Naive thymus-derived CD4-positive, alpha-beta T cell (primary cell): ENCODE measurements around the gene AKAP5. TPM values are rescaled to one million over a fixed set of nuclear protein-coding genes. Genes with fewer than 3 reads are reported as not detected.
A peak's percentile ranks its signal among the peaks of the same experiment; 100 is the strongest.

ENCODE experiments used
- ATAC-seq: fragments of 150-1000 bp; cut with Tn5 transposase; 2 replicates; pipeline ENCODE4 v1.10.0; 2021; ENCODE audit warnings: mild to moderate bottlenecking, moderate library complexity
- CTCF ChIA-PET: fragments of 350-600 bp; sonication (Branson Sonifier 250); formaldehyde crosslinking; loops from one replicate; lab custom pipeline; 2021; ENCODE audit warnings: antibody characterized with exemption; lab: Charles Lee
- POLR2A ChIA-PET: fragments of 350-600 bp; sonication (Branson Sonifier 250); formaldehyde crosslinking; loops from one replicate; lab custom pipeline; 2021; ENCODE audit warnings: antibody characterized with exemption, inconsistent platforms; lab: Charles Lee
- DNase-seq, 9 donors: peaks; one replicate each; pipeline versions ENCODE4 v3.0.0 to v3.0.0-alpha.2; 2020 to 2022; ENCODE audit warnings: mixed read lengths in 1 of 9
- H3K27ac ChIP-seq: one replicate; pipeline ENCODE4 v1.7.0; 2013; ENCODE audit warnings: mild to moderate bottlenecking, low read depth, low read length, moderate library complexity
- H3K27me3 ChIP-seq, 2 donors: one replicate each; pipeline ENCODE4 v1.7.0; 2013; ENCODE audit warnings: low read length in 2 of 2, mild to moderate bottlenecking in 2 of 2, moderate library complexity in 2 of 2; ENCODE audit not compliant: control insufficient read depth in 2 of 2, insufficient read depth in 2 of 2
- H3K36me3 ChIP-seq, 3 experiments: 1 replicate in 2 of 3; 2 replicates in 1 of 3; pipeline ENCODE4 v1.7.0; 2013; ENCODE audit warnings: low read length in 3 of 3, mild to moderate bottlenecking in 3 of 3, moderate library complexity in 1 of 3; ENCODE audit not compliant: insufficient read depth in 3 of 3, control insufficient read depth in 2 of 3
- H3K4me1 ChIP-seq, 2 donors: one replicate each; pipeline ENCODE4 v1.7.0; 2013; ENCODE audit warnings: low read length in 2 of 2, mild to moderate bottlenecking in 2 of 2, moderate library complexity in 1 of 2; ENCODE audit not compliant: control insufficient read depth in 2 of 2, insufficient read depth in 2 of 2
- H3K4me3 ChIP-seq: 2 replicates; pipeline ENCODE4 v1.7.0; 2013; ENCODE audit warnings: mild to moderate bottlenecking, low read length
- H3K9me3 ChIP-seq, 3 experiments: 1 replicate in 2 of 3; 2 replicates in 1 of 3; pipeline ENCODE4 v1.7.0; 2013; ENCODE audit warnings: low read length in 3 of 3; ENCODE audit not compliant: control insufficient read depth in 2 of 3
- H3K27ac Mint-ChIP-seq, 9 donors: one replicate each; pipeline ENCODE4 v1.8.0; 2020 to 2022; ENCODE audit warnings: mixed read lengths in 9 of 9, mild to moderate bottlenecking in 8 of 9, moderate library complexity in 5 of 9, inconsistent platforms in 2 of 9
- H3K27me3 Mint-ChIP-seq, 5 donors: one replicate each; pipeline ENCODE4 v1.8.0; 2021 to 2022; ENCODE audit warnings: mixed read lengths in 5 of 5, mild to moderate bottlenecking in 1 of 5
- H3K36me3 Mint-ChIP-seq, 5 donors: one replicate each; pipeline ENCODE4 v1.8.0; 2020 to 2022; ENCODE audit warnings: mixed read lengths in 5 of 5, mild to moderate bottlenecking in 3 of 5, inconsistent platforms in 1 of 5
- H3K4me1 Mint-ChIP-seq, 7 donors: one replicate each; pipeline ENCODE4 v1.8.0; 2020 to 2022; ENCODE audit warnings: mixed read lengths in 7 of 7, mild to moderate bottlenecking in 3 of 7, inconsistent platforms in 1 of 7
- H3K4me3 Mint-ChIP-seq, 10 donors: one replicate each; pipeline ENCODE4 v1.8.0; 2020 to 2022; ENCODE audit warnings: mild to moderate bottlenecking in 10 of 10, mixed read lengths in 10 of 10, moderate library complexity in 6 of 10, inconsistent platforms in 2 of 10
- H3K9me3 Mint-ChIP-seq, 11 donors: one replicate each; pipeline ENCODE4 v1.8.0; 2020 to 2022; ENCODE audit warnings: mixed read lengths in 11 of 11, mild to moderate bottlenecking in 4 of 11, inconsistent platforms in 1 of 11, moderate library complexity in 1 of 11
- intact Hi-C, 2 donors: fragments of 100-400 bp; cut with micrococcal nuclease; formaldehyde crosslinking; loops; one replicate each; pipeline ENCODE4 v1.15.1; 2023
- polyA plus RNA-seq, 2 donors: library from polyadenylated mRNA; unstranded; fragments of 300-500 nt; fragmentation: Illumina TruSeq; gene quantifications; one replicate each; pipeline ENCODE4 v1.2.3, GENCODE V29; 2021
- total RNA-seq, 6 experiments: library from RNA in 5 of 6; stranded (reverse) in 5 of 6; gene quantifications; 1 replicate in 5 of 6; 2 replicates in 1 of 6; pipeline ENCODE4 v1.2.3 and lab custom pipeline; 2021 to 2026

The AKAP5 gene
- total and polyA plus RNA-seq, 7 experiments from 2014 or later = 0.03 to 1.7 (median 0.12) TPM; not detected in 1

DNA sequence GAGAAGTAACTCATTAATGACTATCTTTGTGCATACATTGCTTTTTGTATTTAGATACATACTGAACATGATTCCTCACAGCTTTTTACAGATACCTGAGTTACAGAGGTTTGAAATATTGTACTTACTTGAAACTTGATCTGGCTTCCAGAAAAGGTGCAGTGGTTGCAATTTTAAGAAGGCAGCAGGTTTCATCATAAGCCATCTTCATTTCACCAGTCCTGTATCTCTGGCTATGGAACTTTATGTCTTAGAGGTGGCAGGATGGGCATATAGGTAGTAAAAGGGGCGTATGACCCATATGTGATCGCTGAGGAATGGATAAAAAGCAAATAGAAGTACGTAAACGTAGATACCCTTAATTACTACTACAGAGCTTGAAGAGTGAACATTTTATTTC is 52.9 kb downstream of the AKAP5 start:
- Histone ChIP-seq H3K36me3 (peaks cover 0 to 17% (median 13%) of the 10 kb centered on the region in 3 experiments), H3K27ac (no peak overlapping the region), H3K9me3 (no peaks in the 10 kb centered on the region), H3K4me3 (no peak overlapping the region), H3K27me3 (no peaks in the 10 kb centered on the region), H3K4me1 (peaks cover 17 to 18% of the 10 kb centered on the region in 2 donors)
- Mint-ChIP-seq H3K9me3 (no peaks in the 10 kb centered on the region), H3K27me3 (no peaks in the 10 kb centered on the region), H3K4me3 (peak overlapping the region in 2 of 10 donors; percentile 13 to 23), H3K36me3 (peaks cover 0 to 3% (median 0%) of the 10 kb centered on the region in 5 donors), H3K27ac (peak overlapping the region in 2 of 9 donors; percentile 43 to 54), H3K4me1 (peaks cover 25 to 64% (median 57%) of the 10 kb centered on the region in 7 donors)
- POLR2A ChIA-PET = interaction anchor here (0.6 kb wide), 2 partner anchors 174 to 418 kb away, joined by 3 read pairs; no protein-coding TSS in a partner anchor
- ATAC-seq (no peak), DNase-seq (no peak)
- intact Hi-C loops = no loop called here
- CTCF ChIA-PET = interaction anchor here (1.1 kb wide), 1 partner anchor 36 kb away, joined by 9 read pairs; no protein-coding TSS in a partner anchor

DNA sequence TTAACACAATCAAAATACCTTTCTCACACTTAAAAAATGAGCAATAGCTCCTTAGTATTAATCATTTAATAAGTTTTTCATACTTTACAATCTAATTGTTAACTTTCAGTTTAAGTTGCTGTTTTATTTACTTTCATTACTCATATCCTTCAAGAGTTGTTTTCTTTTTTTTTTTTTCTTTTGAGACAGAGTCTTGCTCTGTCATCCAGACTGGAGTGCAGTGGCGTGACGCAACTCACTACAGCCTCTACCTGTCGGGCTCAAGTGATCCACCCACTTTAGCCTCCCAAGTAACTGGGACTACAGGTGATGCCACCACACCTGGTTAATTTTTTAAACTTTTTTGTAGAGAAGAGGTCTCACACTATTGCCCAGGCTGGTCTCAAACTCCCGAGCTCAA is 55.4 kb downstream of the AKAP5 start:
- intact Hi-C loops = no loop called here
- no peak for DNase-seq
- Histone ChIP-seq H3K4me3 (no peak overlapping the region), H3K9me3 (no peaks in the 10 kb centered on the region), H3K27me3 (no peaks in the 10 kb centered on the region), H3K27ac (no peak overlapping the region), H3K36me3 (peaks cover 0 to 18% (median 17%) of the 10 kb centered on the region in 3 experiments), H3K4me1 (peaks cover 7 to 13% of the 10 kb centered on the region in 2 donors)
- peak overlapping the region in 1 of 10 donors; percentile 19 for H3K4me3 Mint-ChIP-seq
- ChIA-PET POLR2A (interaction anchor here (2.1 kb wide), 1 partner anchor 16 kb away, joined by 7 read pairs; the partner anchor contains the start of gene ZBTB1), CTCF (interaction anchor here (0.7 kb wide), 1 partner anchor 179 kb away, joined by 3 read pairs; no protein-coding TSS in a partner anchor)
- H3K36me3 Mint-ChIP-seq = peaks cover 0 to 8% (median 3%) of the 10 kb centered on the region in 5 donors
- no peaks in the 10 kb centered on the region for H3K27me3 Mint-ChIP-seq
- H3K4me1 Mint-ChIP-seq = peaks cover 18 to 46% (median 37%) of the 10 kb centered on the region in 7 donors
- no peak for ATAC-seq
- H3K27ac Mint-ChIP-seq = peak overlapping the region in 2 of 9 donors; percentile 2 to 25
- no peaks in the 10 kb centered on the region for H3K9me3 Mint-ChIP-seq

- DNase-seq = no peak
- ChIA-PET CTCF (interaction anchor here (0.6 to 0.8 kb wide), 2 partner anchors 11 to 14 kb away, joined by 3 read pairs; no protein-coding TSS in a partner anchor), POLR2A (interaction anchor here (1.5 to 2.1 kb wide), 2 partner anchors 14 to 18 kb away, joined by 3 to 7 read pairs; partner anchors contain the start of gene ZBTB1)
- no peak overlapping the region for H3K4me3 Mint-ChIP-seq
- H3K4me1 ChIP-seq = no peaks in the 10 kb centered on the region
- no peak for ATAC-seq
- H3K27me3 ChIP-seq = no peaks in the 10 kb centered on the region
- H3K4me3 ChIP-seq = no peak overlapping the region
- H3K27ac ChIP-seq = no peak overlapping the region
- H3K27ac Mint-ChIP-seq = no peak overlapping the region
- H3K36me3 Mint-ChIP-seq = peaks cover 0 to 15% (median 10%) of the 10 kb centered on the region in 5 donors
- H3K27me3 Mint-ChIP-seq = no peaks in the 10 kb centered on the region
- no peaks in the 10 kb centered on the region for H3K9me3 Mint-ChIP-seq
- H3K36me3 ChIP-seq = peaks cover 0 to 18% (median 17%) of the 10 kb centered on the region in 3 experiments
- H3K4me1 Mint-ChIP-seq = peaks cover 10 to 37% (median 19%) of the 10 kb centered on the region in 7 donors
- no peaks in the 10 kb centered on the region for H3K9me3 ChIP-seq
- intact Hi-C loops = no loop called here
Observed at GRCh38 chr14:64522591-64523355, 57.5 kb downstream of the AKAP5 start.

Other genes starting within 250 kb of the AKAP5 start
- under 1 TPM in 4 of 5 experiments, not detected in 1; 0.07 to 0.19 (median 0.13) TPM for gene ESR2, start 171.1 kb upstream of the AKAP5 start, total RNA-seq
- gene ESR2, start 171.1 kb upstream of the AKAP5 start, polyA plus RNA-seq = under 1 TPM in 1 of 2 donors, not detected in 1; 0.12 TPM
- 100 to 1,000 TPM in 1 of 5 experiments, 10 to 100 TPM in 4; 28.0 to 189 (median 30.2) TPM for gene MTHFD1, start 77.1 kb upstream of the AKAP5 start, total RNA-seq
- 10 to 100 TPM; 34.2 to 40.2 TPM for gene MTHFD1, start 77.1 kb upstream of the AKAP5 start, polyA plus RNA-seq
- 10 to 100 TPM; 37.6 to 88.0 (median 60.6) TPM for gene ZBTB25, start 38.3 kb downstream of the AKAP5 start, total RNA-seq
- gene ZBTB25, start 38.3 kb downstream of the AKAP5 start, polyA plus RNA-seq = 10 to 100 TPM; 30.5 to 35.6 TPM
- 100 to 1,000 TPM in 2 of 5 experiments, 10 to 100 TPM in 3; 97.1 to 119 (median 98.4) TPM for gene ZBTB1, start 39.3 kb downstream of the AKAP5 start, total RNA-seq
- gene ZBTB1, start 39.3 kb downstream of the AKAP5 start, polyA plus RNA-seq = 10 to 100 TPM; 42.4 to 49.7 TPM
- gene HSPA2, start 75.2 kb downstream of the AKAP5 start, total RNA-seq = 1 to 10 TPM in 1 of 5 experiments, under 1 TPM in 4; 0.32 to 2.5 (median 0.76) TPM
- gene HSPA2, start 75.2 kb downstream of the AKAP5 start, polyA plus RNA-seq = under 1 TPM; 0.21 to 0.99 TPM
- gene PPP1R36, start 84.5 kb downstream of the AKAP5 start, total RNA-seq = under 1 TPM in 1 of 5 experiments, not detected in 4; 0.31 TPM
- under 1 TPM in 1 of 2 donors, not detected in 1; 0.30 TPM for gene PPP1R36, start 84.5 kb downstream of the AKAP5 start, polyA plus RNA-seq
- 10 to 100 TPM in 2 of 5 experiments, 1 to 10 TPM in 3; 1.2 to 43.6 (median 6.0) TPM for gene PLEKHG3, start 238.9 kb downstream of the AKAP5 start, total RNA-seq
- gene PLEKHG3, start 238.9 kb downstream of the AKAP5 start, polyA plus RNA-seq = under 1 TPM; 0.17 to 0.44 TPM